Spleen (tissue), 7 donors: ENCODE data around the gene CTNNA2.

Experiments
- CTCF ChIP-seq, 11 experiments: fragments of 200-600 bp in 7 of 11; fragments of 450-650 bp in 4 of 11; sonication (generic) in 4 of 11; IDR thresholded peaks in 8 of 11; conservative IDR thresholded peaks in 3 of 11; 1 replicate in 7 of 11; 2 replicates in 4 of 11; pipeline versions ENCODE4 v1.4.0 to v1.8.0; 2016 to 2021; ENCODE audit warnings: antibody characterized with exemption in 11 of 11, inconsistent platforms in 4 of 11, mild to moderate bottlenecking in 1 of 11
- POLR2A ChIP-seq, 3 donors: fragments of 450-650 bp; IDR thresholded peaks; one replicate each; pipeline ENCODE4 v1.5.1; 2017; ENCODE audit warnings: antibody characterized with exemption in 3 of 3, mild to moderate bottlenecking in 1 of 3
- donor health status: DM: no; HTN: no; CAD: no; lungs with moderate emphysema.
- donor health status: DM: no; HTN: no; CAD: no.
- donor health status: DM: no; HTN: no; CAD: no.

DNA sequence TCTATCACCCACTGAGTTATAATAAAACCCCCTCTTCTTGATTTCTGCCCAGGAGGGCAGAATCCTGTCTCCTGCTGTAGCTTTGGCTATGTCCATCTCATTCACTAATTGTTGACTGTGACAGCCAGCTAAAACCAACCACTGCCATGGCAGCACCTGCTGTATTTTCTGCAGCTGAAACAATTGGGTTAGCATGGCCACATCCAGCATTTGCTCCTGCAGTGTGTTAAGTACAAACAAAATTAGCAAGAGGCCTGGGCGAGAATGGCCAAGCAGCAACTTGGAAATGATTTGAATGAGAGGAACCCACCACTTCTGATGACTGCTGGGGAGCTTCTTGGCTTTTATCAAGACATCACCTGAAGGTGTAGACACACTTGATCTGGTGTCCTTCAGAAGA lies 881.1 kb downstream of the CTNNA2 start:
- no peak for TF ChIP-seq CTCF (IDR thresholded peaks at IDR 0.05 in 8 of 11, conservative IDR thresholded peaks at IDR 0.05 in 3 of 11)
- no peak for TF ChIP-seq POLR2A (IDR thresholded peaks at IDR 0.05)
